HG03066 (cell line): Measurements from ENCODE around the gene GPC3.
"Not testable (repeated sequence)": the region's sequence is repeated elsewhere in the genome, so short reads cannot be mapped to it uniquely, and the experiment has no call there.

Experiments
- ATAC-seq: cut with Tn5 transposase; IDR thresholded peaks from one replicate; pipeline ENCODE4 v1.9.1; 2021; ENCODE audit warnings: low read depth; ENCODE audit not compliant: unreplicated experiment

The GPC3 gene

DNA sequence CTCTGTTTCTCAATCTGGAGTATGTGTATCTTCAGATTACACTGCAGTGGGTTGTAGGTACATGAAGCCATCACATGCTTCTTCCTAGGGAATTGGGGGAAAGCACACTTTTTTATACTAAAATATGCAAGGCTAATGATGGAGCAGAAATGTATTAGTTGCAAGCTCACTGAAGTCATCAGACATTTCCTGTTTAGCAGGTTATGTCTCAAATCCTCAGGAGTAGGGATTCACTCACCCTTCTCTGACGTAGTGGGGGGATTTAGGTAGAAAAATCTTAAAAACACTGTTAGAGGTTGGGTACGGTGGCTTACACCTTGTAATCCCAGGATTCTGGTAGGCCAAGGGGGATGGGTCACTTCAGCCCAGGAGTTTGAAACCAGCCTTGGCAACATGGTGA, 441.7 kb downstream of the GPC3 start:
- ATAC-seq, result no peak

DNA sequence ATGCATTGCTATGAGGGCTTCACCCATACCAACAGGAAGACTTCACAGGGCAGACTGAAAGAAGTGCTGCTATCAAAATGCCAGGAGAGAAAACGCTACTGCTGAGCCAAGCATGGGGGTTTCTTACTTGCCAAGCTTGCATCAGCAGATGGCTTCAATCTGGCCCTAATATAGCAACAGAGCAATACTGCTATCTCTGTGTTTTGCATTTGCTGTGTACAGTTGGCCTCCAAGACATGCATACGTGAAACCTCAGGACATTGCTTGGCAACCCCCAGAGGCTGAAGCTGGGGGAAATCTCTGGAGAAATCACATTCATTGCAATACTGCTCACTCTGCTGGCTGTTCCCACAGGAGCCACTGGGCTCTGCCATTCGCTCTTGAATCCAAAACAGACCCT, 442.9 kb downstream of the GPC3 start:
- ATAC-seq, result no peak

DNA sequence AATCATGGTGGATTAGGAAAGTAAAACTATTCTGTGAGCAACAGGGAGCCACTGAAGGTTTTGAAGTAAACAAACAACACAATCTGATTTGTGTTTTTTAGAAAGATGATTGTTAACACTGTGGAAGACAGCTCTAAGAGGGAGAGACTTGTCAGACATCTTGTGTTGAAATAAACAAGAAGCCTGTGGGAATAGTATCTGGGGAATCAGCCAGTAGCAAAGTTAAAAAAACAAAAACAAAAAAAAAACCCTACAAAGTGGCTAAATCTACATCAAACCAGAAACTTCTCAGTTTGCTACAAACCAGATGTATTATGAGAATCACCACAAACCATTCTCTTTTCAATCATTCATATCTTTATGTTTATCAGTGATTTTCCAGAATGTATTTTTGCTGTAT, 444.4 kb downstream of the GPC3 start:
- no peak for ATAC-seq

DNA sequence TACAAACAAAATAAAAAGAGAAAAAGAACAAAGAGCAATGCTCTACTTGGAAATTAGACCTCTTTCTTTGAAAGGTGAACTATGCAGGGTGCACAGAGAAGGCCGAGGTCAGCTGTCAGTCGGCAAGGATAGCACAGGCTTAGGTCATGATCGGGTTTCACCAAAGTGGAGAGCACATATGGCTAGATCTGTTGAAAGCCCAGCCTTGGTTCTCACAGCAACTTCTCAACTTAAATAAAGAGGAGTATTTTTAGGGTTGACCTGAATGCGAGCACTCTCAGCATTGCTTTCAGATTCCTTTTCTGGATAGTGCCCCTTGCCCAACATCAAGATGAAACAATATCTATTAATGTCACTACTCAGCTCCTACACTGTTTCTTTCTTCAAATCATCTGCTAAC, 447.2 kb downstream of the GPC3 start:
- no peak for ATAC-seq

DNA sequence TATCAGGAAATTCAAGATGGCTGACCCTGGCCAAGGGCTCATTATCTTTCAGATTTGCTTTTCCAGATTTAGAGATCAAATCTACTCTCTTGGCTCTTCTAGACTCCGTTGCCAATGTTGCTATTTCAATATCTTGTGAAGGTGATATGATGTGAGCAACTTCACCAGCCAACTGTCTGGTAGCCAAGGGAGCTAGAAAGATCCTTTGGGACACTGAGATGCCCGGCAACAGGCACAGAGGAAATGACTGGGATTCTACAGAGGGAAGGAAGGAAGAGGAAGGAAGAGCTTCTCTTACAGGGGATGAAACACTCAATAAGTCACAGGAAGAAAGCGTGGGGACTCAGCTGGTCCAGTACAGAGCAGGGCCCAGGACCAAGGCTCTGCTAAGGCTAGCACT, 448.3 kb downstream of the GPC3 start:
- ATAC-seq, result no peak

DNA sequence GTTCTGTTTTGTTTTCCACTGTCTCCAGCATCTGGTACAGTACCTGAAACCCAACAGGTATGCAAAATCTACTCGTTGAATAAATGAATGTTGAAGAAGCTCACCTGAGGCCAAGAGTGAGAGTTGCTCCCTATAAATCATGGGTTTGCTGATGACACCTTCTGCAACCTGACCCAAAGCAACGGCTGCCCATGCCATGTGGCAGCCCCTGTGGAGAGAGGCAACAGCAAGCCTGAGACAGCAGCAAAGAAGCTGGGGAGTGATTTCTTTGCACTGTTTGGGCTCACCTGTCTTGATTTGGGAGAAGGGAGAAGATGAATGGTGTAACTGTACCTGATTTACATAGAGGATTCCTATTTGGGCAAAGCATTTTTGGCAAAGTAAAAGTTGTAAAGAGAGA, 450.3 kb downstream of the GPC3 start:
- ATAC-seq, result no peak

DNA sequence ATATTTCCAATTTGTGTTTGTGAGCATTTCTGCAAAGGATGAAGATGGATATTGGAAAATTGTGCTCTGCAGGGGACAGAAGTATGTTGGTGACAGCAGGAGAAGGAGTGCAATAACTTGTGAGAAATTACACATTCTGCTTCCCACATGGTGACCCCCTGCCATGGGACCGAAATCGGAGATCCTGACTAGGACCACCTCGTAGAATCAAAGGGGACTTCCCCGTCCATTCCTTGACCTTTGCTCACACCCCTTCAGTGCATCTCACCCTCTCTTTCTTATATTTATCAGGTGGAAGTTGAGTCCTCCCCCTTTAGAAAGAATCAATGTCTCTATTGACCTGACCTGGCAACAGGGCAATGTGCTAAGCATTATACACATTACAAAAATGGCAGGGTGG, 451.2 kb downstream of the GPC3 start:
- ATAC-seq, result no peak

DNA sequence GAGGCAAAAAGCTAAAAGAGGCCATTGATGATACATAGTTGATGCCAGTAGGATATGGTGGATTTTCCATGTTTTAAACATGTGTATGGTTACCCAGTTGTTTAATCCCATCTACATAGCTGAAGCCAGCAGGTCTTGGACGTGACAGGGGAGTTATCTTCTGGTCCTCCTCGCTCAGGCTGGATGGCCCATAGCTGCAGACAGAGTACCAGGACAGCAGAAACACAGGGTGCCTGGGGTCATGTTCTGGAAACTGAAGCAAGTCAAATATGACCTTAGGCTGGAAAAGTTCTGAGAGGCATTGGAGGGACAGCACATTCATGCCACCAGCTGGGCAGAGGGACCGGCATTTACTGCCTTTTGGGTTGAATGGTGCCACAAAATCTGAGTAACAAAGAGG, 452.1 kb downstream of the GPC3 start:
- ATAC-seq, result no peak

DNA sequence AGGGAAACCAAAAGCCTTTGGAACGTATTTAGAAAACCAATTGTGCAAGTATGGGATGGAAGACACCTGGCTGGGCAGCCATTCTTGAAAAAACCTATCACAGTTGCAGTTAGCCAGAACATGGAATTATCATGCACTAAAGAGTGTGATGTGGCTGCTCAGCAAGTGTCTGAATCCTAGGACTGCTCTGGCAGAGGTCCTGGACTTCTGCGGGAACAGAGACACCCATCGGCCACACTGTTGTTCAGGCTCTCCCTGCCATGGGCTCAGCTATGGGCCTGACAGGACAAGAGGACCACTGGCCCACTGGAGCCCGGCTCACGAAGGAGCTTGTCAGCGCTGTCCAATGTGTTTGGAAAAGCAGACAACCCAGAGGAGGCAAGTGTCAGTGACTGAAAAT, 454.4 kb downstream of the GPC3 start:
- ATAC-seq, result no peak

DNA sequence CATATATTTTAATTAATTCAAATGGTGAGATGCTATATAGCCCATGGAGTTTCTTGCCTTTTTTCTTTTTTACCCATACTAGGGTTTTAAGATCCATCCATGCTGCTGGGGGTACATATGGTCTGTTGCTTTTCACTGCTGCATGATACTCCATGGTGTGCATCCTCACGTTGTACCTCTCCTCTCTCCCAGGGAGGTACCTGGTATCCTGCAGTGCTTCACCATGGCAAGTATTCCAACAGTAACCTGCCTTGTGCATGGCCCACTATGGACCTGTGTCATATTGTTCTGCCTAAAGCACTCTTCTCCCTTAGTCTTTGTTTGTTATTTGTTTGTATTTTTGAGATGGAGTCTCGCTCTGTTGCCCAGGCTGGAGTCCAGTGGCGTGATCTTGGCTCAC, 455.8 kb downstream of the GPC3 start:
- no peak for ATAC-seq

DNA sequence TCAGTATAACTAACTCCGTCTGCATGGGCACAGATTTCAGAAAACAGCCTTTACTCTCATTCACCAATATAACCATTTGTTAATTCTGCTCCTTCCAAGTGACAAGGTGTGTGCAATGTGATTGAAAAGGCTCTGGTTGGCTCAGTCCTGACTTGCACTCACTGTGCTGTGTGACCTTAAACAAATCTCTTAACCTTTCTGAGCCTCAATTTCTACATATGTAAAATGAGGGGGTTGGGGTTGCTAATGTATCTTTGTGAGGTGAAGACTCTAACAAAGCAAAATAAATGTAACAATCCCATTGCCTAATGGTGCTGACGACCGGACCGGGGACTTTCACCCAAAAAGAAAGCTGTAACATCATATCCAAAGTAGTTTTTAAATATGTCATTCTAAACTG, 457.6 kb downstream of the GPC3 start:
- ATAC-seq, result no peak

DNA sequence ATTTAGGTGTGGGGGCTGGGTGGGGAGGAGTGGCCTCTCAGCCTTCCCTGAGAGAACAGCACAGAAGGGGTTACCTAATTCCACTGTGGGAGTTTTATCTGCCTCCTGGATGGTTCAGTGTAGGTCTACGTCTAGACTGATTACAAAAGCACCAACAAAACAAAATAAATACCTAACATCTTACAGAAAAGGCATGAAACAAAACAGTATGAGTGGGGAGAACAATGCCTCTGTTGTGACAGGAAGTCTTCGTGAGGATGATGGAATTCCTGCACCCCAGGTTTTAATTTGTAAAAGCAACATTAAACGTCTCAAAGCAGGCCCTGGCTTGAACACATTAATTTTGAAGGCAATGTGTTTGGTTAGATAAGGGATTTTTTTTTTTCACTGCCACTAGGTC, 458.0 kb downstream of the GPC3 start:
- no peak for ATAC-seq

DNA sequence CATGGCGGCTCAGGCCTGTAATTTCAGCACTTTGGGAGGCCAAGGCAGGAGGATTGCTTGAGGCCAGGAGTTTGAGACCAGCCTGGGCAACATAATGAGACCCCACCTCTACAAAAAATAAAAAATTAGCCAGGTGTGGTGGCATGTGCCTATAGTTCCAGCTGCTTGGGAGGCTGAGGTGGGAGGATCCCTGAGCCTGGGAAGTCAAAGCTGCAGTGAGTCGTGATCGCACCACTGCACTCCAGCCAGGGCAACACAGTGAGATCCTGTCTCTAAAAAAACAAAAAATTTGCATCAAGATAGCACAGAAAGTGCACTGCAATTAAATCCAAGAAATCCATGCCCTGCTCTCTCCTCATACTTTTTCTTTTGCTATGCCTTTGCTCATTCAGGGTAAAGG, 458.6 kb downstream of the GPC3 start:
- ATAC-seq, result not testable (repeated sequence)

DNA sequence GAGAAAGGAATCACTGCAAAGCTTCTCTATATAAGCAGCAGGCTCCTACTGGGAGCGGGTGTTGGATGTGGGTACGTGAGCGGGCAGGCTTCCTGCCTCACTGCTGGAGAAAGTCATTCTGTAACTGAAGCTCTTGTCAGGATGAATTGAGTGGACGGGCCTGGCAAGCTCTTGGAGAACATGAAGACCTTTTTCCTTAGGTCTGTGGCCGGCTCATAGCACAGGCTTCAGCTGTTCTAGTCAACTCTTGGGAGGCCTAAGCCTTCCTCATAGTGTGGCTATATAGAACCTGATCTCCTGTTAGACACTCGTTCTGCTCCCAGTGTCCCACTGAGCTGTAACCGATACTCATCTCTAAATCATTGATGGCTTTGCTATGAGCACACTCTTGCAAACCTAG, 461.9 kb downstream of the GPC3 start:
- ATAC-seq, result no peak

DNA sequence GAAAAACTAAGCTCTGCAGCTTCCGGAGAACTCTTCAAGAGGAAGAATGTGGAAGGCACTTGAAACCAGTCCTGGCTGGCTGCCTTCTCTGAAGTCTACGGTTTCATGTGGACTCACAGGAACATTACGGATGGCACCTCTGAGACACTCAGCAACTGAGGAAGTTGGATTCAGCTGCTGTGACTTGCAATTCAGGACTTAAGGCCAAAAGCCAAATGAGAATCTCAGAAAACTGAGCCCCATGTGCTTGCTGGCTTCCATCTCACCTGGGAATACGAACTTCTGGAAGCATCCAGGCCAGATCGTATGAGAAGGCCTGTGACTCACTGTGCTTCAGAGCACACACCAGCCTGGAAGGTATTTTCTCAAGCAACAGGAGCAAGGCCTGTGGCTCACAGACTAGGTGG, 462.3 kb downstream of the GPC3 start:
- no peak for ATAC-seq

DNA sequence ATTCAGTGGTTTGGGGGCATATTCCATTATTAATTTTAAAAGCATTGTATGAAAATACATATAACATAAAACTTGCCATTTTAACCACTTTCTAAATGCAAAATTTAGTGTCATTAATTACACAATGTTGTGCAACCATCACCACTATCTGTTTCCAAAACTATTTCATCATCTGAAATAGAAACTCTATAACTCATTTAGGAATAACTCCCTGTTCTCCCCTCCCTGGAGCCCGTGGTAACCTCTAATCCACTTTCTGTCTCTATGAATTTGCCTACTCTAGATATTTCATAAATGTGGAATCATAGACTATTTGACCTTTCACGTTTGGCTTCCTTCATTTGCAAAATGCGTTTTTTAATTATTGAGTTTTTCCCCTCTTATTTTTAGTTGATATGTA, 468.7 kb downstream of the GPC3 start:
- ATAC-seq, result no peak

DNA sequence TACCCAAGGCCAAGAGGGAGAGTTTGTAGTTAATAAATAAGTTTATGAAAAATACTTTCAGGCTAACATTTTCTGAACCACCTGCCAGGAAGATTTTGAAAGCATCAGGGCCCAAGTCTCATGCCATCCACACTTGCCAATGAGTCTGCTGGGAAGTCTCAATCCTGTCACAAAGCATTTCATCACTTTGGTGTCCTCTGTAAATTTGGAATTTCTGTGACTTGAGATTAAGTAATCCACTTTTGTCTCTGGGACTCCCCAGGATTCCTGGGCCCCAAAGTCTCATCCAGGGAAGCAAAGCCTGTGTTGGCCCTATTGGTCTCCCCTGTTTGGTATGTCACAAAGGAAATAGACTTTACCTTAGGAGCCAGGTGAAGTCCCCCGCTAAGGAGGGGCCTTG, 470.9 kb downstream of the GPC3 start:
- no peak for ATAC-seq

DNA sequence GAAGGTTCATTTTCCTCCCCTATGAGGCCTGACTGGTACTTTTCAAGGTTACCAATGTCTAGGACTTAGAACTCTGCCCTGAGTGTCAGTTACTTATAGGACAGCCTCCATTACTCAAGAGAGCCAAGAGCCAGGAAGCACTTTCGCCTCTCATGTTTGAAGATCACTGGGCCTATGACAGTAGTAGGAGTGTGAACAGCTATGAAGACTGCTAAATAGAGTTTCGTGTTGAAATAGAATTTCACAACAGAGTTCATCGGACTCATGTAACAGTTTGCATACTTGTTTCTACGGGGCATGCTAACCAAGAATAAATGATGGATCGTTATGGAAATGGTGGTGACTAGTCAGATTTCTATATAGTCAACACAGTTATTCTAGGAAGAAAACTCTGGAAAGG, 472.3 kb downstream of the GPC3 start:
- no peak for ATAC-seq

DNA sequence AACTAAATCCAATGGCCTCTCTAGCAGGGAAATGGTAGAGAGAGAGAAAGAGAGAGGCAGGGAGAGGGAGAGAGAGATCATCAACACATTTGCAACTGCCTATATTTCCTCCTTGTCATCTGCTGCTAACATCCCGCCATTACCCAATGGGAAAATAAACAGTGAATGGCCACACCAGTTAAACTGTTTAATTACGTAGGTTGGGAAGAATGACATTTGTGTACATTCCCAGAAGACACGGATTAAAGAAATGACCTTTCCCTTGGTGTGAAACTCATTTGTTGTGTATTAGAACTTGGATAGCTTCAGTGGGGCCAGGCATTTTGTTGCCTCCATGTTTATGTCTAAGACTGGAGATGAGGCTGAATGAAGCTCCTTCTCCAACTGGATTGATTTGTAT, 474.4 kb downstream of the GPC3 start:
- no peak for ATAC-seq

DNA sequence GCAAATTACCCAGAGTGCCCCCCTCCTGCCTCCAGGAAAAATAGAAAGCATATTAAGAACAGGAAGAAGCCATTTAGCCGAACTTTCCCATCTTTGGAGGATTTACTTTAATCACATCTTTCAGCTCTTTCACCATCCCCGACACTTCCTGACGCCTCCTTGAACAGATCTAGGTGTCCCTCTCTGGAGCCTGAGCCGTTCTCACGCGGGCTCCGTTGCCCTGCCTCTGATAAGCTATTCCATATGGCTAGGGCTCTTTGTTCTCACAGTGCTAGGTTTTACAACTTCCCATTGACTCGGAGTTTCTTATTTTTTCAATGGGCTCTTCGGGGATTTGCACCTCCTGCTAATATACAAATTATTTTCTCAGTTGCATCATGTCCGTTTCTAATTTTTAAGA, 488.0 kb downstream of the GPC3 start:
- no peak for ATAC-seq

DNA sequence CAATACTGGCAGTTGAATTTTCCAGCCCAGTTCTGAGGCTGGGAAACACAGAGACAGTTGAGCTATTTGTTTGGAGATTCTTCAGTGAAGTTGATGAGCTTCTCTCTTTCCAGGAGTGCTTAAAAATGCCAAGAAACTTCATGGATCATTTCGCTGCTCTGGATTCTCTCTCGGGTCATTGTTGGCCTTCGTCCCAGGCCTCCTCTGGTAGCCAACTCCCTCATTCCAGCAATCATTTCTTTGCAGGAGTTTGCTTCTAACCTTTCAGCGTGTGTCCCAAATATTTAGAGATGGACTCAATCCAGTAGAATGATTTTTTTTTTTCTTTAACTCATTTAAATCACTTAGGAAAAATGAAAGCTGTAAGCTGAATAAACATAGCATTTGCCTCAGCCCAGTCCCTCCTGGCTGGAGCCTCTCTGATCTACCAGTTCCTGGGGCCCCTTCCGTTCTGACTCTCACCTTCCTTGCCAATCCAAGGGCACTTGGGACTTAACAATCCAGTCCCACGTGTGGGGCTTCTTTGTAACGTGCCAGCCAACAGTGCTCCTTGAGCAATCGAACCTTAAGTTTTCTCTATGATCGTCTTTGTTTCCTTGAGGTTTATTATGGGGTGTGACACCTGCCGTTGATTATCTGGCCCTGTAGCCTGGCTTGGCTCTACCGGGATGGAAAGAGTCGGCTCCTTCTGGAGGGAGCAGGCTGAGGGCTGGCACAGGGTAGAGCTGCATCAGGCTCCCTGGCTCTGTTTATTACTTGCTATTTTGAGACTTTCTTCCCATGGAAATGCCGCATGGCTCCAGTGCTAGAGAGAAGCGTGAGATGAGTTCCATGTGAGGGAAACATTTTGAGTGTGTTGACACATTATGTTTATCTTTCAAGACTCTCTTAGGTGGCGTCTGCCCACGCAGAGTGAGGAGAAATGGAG, 489.7 kb downstream of the GPC3 start:
- ATAC-seq, result no peak

DNA sequence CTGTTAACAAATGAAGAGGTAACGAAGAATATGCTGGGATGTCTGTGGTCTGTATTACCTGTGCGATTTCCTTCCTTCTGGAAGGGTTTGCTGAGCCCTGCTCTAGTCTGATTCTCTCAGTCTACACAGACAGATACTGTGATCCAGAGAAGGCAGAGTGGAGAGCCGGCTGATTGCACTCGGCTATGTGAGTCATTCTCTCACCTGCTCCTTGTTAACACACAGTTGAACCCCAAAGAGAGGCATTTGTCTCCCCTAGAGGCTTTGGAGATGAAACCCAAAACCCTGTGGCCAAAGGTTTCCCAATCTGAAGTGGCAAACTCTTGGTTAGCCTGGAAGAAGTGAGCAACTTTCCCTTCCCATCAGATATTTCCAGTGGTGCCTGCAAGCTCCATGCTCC, 492.0 kb downstream of the GPC3 start:
- ATAC-seq, result no peak

DNA sequence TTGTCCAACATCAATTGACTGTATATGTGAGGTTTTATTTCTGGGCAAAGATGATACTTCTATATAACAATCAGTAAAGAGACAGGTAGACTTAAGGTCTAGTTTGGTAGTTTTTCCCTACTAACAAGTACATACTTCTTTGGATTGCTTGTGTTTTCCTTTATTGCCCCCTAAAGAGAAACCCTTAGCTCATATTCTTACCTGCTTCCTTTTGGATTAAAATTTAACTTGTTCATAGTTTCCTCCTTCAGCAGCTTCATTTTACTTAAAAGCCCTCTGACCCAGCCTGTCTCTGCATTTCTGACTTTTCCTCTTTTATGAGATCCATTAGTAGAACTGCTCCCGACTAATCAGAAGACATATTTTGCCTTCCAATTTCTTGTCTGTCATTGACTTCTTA, 494.4 kb downstream of the GPC3 start:
- no peak for ATAC-seq
